ENCODE data around the gene TWF1.
"Not testable (repeated sequence)": the region's sequence is repeated elsewhere in the genome, so short reads cannot be mapped to it uniquely, and the experiment has no call there.

Gene TWF1

DNA sequence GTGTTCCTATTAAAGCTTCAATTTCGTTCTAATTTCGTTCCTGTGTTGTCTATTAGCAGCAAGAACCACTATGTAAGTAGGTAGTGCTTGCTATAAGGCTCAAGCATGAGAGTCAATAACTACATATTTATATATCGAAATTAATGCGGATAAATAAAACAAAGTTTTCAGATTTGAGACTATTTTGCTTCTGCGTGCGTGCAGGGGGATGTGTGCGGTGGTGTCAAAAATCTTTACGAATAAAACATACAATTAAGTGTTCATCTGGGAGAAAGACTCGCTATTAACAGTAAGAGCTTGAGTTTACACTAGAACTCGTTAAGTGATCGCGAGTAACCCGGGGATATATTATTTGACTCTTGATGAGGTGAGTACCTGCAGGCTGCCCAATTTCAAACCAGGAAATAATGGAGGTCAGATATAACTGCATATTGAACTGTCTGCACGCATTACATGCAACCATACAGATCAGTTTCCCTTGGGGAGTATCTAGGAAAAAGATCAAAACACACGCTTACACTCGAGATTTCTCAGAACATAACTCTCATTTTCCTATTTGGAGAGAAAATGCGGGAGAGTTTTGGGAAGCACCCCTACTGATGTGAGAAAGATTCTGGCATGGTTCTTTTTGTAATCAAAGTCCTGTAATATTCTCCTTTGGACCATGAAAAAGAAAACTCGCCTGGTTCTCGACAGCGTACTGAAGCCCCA is 813 bp downstream of the TWF1 start:
- peak; percentile 30 for DNase-seq

DNA sequence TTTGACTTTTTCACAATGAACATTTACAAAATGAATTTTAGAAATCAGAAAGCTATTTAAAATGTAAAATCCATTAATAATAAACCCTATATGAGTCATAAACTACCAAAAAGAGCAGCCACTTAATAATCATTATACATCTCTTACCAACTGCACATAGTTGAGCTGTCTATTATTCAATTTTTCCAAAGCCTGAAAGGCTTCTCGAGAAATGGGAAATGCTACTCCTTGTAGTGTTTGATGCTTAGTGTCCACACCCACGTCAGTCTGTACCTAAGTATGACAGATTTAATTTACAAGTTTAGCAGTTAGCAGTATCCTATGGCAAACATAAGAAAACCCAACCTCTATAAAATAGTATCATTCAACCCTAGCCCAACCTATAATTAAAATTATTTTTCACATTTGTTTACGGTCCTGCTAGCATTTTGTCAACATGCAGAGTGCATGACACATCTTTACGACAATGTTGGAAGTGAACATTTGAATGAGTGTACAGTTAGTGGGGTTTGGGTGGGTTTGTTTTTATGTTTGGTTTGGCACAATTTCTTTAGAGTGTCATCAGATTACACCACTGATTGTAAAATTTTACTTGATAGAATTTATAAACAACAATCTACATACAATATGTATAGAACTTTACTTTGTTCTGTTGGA is 8.4 kb downstream of the TWF1 start:
- no peak for DNase-seq

DNA sequence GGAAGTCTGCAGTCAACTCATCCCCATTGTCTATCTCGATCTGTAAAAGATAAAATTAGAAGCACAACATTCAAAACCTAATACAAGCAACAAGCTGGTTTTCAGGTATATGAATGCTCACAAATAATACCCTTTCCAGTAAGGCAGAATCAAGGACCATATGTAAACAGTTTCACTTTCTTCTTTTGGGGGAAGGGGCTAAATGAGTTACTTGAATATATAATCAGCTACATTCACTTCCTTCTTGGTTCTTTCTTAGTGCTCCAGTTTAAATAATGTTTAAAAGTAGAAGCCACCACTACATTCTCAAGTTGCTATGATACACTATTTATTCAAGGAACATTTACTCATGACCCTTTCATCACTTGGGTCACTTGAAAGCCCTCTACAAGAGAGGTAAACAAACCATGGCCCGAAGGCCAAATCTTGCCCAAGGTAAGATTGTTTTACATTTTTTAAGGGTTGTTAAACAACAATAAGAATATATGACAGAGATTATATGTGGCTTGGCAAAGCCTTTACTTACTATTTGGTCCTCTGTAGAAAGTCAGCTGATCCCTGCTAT is 10.3 kb downstream of the TWF1 start:
- DNase-seq, result no peak

DNA sequence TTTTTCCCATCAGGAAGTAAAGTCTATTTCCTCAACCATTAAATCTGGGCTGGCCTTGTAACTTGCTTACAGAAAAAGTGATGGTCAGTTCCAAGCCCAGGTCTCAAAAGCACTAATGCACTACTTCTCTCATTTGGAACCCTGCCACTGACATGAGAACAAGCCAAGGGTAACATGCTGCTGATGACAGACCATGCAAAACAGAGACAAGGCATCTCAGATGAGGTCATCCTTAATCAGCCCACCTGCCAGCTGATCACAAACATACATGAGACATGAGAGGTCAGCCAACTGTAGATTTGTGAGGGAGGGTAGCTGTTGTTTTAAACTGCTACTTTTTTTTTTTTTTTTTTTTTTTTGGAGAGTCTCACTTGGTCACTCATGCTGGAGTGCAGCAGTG is 16.2 kb downstream of the TWF1 start:
- DNase-seq, result no peak

DNA sequence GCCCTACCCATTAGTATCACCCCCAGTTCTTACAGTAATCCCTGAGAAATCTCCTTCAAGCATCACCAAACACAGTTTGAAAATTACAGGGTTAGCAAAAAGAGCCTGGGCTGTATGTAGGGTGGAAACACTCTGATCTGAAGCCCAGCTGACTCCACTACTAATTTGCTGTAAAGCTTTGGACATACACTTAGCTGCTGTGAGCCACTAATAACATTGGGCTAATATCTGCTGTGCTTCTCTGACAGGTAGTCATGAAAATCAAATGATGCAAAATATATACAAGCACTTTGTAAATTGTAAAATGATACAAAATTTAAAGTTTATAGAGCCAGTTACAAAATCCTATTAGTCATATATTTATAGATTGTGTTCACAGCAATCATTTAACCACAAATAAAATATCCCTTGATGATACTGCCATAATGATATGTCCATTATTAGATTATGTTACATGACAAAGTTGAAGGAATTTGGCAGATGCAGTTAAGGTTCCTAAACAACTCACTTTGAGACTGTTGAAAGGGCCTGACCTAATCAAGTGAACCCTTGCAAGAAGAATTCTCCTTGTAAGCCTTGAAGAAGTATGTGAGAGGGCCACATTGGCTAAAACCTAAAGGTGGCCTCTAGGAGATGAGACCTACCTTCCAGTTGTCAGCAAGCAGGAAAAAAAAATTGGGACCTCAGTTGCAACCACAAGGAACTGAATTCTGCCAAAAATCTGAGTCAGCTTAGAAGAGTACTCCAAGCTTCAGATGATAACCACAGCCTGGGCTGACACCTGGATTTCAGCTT is 19.0 kb downstream of the TWF1 start:
- no peak for DNase-seq

DNA sequence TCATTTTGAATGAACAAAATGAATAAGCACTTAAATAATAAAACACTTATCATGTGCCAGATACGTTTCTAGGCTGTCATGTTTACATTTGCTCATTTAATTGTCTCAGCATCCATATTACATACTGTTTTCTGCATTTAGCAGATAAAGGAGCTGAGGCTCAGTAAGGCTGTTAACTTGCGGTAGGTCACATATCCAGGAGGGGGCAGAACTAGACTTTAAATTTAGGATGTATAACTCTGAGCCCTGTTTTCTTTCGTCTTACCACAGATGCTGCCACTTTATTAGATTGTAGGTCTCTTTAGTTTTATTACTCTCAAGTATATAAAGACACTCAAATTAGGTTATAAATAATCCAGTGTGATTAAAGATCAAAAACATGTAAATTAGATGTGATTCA is 29.6 kb downstream of the TWF1 start:
- DNase-seq, result peak; percentile 45

DNA sequence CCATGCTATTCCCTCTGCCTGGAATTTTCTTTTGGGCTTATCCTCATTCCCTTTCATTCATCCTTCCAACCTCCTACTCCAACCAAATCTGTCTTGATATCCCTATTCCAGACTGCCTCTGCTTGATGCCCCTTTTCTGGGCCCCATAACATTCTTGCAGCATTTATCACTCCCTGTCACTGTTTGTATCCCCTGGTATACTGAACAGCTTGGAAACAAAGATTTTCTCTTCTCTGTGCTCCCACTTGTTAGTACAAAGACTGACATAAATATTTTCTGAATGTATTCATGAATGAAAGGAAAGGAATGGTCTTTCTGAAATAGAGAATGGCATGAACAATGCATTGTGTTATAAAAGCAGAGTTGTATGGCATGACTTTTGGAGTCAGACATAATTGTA is 39.8 kb downstream of the TWF1 start:
- no peak for DNase-seq

DNA sequence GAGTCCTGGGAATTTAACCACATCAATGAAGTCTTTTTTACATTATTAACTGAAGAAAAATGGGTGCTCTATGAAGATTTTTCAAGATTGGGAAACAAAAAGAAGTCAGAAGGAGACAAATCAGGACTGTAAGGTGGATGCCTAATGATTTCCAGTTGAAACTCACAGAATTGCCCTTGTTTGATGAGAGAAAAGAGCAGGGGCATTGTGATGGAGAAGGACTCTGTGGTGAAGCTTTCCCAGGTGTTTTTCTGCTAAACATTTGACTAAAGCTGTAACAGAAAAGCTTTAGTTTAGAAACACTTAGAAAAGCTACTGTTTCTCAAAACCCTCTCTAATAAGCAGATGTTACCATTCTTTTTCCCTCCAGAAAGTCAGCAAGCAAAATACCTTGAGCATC is 41.6 kb downstream of the TWF1 start:
- DNase-seq, result no peak

DNA sequence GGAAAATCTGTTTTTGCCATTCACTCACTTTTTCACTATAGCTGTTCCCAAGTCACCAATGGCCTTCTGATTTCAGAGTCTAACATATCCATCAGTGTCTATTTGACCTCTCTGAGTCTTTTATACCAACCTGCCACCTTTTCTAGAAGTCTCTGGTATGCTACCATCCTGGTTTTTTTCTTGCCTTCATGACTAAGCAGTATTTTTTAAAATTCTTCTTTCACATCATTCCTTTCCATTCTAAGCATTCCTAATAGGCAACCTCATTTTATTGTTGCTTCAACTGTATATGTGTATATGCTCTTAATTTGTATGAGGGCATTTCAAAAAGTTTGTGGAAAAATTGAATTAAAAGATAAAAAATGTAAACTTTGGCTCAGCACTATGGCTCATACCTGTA is 42.3 kb downstream of the TWF1 start:
- no peak for DNase-seq

DNA sequence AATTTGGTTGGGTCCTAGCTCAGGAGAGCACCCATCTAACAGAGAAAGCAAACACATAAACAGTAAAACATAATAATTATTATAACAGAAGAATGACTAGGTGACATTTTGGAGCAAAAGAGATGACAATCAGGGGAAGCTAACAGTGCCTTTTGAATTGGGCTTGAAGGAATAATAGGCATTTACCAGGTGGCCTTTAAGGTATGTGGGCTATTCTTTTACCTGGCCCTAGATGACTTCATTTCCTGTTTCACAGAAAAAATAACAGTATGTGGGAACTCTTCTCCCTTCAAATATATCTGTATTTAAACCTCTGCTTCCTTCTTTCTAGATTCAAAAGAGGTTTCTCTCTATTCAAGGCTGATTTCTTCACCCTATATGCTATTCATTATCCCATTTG is 43.5 kb downstream of the TWF1 start:
- DNase-seq, result no peak

DNA sequence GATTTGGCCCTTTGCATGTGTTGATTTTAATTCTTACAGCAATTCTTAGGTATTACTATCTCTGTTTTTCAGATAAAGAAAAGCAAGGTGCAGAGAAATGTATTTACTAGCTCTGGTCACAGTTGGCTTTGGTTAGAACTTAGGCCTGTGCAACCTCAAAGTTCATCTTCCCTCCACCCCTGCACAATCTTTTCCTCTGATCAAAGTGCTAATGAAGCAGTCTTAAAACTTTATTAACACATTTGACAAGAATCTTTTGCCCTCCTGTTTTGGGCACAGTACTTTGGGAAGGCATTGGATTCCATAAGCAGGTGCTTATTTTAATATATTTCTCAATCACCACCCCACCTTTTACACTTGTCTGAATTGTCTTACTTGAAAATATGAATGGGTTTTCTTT is 44.6 kb downstream of the TWF1 start:
- no peak for DNase-seq

DNA sequence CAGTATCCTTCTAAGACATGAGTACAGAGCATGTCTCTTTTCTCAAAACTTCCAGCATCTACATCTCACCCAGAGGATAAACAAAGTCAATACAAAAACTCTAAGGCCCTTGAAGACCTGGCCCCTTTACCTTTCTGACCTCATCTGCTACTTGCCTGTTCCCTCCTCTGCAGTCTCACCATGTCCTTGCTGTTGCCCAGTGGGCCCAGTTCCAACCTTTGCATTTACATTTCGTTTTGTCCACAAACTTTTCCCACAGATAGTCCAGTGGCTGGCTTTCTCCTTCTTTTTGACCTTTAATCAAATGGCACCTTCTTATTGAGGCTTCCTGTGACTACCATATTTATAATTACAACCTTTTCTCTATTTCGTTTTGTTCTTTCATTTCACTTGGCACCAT is 45.7 kb downstream of the TWF1 start:
- no peak for DNase-seq

DNA sequence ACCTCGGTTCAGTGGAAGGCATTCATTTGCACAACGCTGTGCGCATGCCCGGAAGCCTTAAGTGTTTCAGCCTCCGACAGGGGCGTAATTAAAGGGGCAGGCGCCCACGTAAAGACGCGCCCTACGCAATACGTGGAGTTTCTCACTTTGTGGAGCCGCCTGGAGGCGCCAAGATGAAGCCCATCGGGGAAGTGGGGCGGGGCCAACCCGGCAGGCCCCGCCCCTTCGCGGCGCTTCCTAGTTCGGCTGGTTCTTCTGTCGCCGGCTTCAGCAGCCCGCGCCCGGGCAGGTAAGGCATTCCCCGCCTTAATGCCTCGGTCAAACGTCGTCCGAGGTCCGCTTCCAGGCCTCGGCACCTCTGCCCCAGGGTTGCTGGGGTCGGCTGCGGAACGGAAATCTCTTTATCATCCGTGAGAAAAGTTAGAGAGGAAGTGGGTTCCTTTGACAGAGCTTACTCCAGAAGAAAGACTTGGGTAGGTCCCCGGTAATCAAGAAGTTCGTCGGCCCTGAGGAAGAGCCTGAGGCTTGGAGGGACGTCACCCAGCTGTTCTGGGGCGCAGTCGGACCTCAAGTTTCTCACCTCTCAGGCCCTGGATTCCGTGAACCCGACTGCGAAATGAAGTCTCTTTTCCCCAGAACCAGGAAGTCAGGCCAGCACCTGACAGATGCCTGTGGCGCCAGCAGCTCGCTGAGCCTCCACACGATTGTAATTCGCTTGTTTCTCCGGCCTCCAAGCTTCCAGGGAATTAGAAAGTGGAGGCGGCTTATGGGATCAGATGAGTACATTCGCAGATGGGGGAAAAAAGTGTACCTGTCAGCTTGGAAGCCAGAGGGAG is 47.2 kb downstream of the TWF1 start, which contains the start of the genes IRAK4 and PUS7L:
TSS of gene IRAK4 (plus strand) at position 224 of the 836 bp plus-strand sequence. CDS start 9,161 bp downstream, outside the sequence.
TSS of gene PUS7L (minus strand) at position 63 of the 836 bp plus-strand sequence. CDS start 3,545 bp downstream, outside the sequence.
- peak; percentile 96 for DNase-seq

DNA sequence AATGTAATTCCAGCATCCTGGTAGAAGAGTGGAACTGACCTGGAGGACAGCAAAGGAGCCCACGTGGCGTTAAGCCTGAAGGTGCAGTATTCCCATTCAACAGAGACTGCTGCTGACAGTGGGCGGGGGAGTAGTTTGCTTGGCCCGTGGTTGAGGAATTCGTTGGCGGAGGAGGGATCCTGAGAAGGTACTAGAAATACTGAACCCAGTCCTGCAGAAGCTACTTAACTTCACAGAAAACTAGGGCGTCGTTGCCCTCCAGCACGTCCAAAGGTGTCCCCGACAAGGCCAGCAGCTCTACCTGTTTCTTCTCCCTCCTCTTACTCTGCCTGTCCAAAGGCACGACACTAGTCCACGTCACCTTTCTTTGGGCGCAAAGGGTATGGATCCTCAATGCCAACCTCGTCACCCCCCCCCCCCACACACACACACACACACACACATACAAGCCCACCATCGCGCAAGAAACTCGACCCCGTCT is 47.8 kb downstream of the TWF1 start:
- no peak for DNase-seq

DNA sequence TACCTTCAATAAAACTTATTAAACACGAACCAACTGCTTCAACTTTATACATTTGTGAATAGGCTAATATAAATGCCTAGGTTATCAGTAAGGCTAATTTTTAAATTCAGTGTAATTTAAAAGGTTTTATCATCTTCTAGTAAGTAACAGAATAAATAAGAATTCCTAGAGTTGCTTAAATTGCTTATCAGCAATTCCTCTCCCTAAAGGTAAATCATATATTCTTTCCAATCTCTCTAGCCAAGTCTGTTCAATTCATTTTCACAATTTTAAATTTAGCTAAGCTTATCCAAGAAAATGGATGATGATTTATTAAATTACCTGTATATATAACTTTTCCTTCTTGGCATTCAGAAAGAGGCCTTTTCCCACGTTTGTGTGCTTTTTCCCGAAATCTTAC is 52.1 kb downstream of the TWF1 start:
- DNase-seq, result no peak

DNA sequence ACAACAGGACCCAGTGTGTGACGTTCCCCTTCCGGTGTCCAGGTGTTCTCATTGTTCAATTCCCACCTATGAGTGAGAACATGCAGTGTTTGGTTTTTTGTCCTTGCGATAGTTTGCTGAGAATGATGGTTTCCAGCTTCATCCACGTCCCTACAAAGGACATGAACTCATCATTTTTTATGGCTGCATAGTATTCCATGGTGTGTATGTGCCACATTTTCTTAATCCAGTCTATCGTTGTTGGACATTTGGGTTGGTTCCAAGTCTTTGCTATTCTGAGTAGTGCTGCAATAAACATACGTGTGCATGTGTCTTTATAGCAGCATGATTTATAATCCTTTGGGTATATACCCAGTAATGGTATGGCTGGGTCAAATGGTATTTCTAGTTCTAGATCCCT is 54.8 kb downstream of the TWF1 start:
- DNase-seq, result not testable (repeated sequence)

DNA sequence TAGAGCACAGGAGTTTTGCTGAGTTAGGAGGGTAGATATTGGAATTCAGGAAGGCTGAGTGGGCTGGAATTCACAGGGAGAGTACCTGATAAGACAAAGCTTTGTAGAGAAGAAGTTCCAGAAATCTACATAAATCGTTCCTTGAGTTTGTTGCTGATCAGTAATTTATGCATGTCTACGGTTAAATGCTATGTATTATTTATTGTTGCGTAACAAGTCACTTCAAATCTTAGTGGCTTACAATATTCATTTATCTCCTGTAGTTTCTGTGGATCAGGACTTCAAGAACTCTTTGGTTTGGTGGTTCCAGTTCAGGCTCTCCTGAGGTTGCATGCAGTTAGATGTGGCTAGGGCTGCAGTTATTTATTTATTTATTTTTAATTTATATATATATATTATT is 55.3 kb downstream of the TWF1 start:
- DNase-seq, result no peak

DNA sequence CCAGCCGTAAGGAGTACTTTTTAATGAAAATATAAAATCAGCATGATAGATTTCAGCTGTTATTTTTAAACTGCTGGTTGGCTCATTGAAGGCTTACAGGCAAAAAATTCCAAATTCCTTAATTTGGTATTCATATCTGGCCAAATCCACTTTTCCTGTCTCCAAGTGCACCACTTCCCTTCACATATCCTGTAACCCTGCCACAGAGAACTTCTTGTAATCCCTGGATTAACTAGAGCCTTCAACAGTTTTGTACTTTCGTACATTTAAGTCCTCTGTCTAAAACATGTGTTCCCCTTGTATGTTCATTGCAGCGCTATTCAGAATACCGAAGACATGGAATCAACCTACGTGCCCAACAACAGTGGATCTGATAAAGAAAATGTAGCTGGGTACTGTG is 57.1 kb downstream of the TWF1 start:
- DNase-seq, result no peak

DNA sequence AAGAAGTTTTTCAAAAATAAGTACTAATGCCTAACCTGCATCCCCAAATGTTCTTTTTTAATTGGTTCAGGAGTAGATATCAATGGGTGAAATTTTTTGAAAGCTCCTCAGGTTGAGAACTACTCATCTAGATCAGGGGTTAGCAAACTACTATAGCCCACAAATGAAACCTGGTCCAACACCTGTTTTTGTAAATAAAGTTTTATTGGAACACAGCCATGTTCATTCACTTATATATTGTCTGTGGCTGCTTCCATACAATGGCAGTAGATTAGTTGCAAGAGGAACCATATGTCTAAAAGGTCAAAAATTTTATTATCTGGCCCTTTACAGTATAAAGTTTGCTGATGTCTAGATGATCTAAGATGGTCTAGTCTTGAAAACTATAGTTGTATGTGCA is 61.3 kb downstream of the TWF1 start:
- DNase-seq, result no peak
